ENCODE results near the gene HP. TPM values are rescaled to one million over a fixed set of nuclear protein-coding genes. Genes with fewer than 3 reads are reported as not detected.
"Not testable (repeated sequence)": the region's sequence is repeated elsewhere in the genome, so short reads cannot be mapped to it uniquely, and the experiment has no call there.

Gene HP
- total RNA-seq, 6 experiments from 2014 or later: 42,048 to 58,242 (median 47,923) TPM

DNA sequence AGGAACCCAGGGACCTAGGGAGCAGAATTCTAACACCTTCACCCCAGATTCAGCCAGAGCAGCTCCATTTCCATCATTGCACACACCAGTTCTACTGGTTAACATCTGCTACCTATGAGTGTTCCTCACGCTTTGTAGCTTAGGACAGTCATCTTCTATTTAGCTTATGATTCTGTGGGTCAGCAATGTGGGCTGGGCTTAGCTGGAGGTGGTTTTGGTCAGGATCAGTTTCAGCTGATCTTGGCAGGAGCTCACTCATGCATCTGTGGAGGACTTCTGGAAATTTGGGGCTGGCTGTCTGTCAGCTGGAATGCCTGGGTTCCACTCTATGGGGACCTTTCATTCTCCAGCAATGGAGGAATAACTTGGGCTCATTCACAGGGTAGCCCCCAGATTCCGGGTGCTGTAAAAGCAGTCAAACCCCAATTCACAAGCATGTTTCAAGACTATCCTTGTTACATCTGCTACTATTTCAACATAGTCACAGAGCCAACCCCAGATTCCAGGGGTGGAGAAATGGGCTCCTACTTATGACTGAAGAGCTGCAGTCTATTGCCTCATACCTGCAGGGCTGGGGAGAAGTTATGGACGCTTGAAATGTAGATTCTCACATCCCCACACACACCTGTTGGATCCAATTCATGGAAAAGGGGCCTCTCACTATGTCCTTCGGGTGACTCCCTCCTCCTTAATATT is 3.4 kb upstream of the HP start:
- peak; percentile 42 to 81 (median 69) for DNase-seq
- intact Hi-C loops (cut with DNase I): no loop called here
- Histone ChIP-seq H3K27ac (peak overlapping the region; percentile 71 to 92 (median 90)), H3K9me3 (no peaks in the 10 kb centered on the region), H3K4me1 (peaks cover 4 to 46% (median 18%) of the 10 kb centered on the region in 4 donors), H3K27me3 (no peaks in the 10 kb centered on the region), H3K4me3 (peak overlapping the region in 1 of 3 donors; percentile 8), H3K36me3 (peaks cover 0 to 11% (median 6%) of the 10 kb centered on the region in 4 donors)
- ATAC-seq: peak; percentile 64 to 83 (median 72)
- TF ChIP-seq, protein P1, sequence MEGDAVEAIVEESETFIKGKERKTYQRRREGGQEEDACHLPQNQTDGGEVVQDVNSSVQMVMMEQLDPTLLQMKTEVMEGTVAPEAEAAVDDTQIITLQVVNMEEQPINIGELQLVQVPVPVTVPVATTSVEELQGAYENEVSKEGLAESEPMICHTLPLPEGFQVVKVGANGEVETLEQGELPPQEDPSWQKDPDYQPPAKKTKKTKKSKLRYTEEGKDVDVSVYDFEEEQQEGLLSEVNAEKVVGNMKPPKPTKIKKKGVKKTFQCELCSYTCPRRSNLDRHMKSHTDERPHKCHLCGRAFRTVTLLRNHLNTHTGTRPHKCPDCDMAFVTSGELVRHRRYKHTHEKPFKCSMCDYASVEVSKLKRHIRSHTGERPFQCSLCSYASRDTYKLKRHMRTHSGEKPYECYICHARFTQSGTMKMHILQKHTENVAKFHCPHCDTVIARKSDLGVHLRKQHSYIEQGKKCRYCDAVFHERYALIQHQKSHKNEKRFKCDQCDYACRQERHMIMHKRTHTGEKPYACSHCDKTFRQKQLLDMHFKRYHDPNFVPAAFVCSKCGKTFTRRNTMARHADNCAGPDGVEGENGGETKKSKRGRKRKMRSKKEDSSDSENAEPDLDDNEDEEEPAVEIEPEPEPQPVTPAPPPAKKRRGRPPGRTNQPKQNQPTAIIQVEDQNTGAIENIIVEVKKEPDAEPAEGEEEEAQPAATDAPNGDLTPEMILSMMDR (IDR thresholded peaks at IDR 0.05): no peak
- TF ChIP-seq POLR2A (IDR thresholded peaks at IDR 0.05): peak; percentile 66
- WGBS (ENCODE audit: insufficient coverage, low coverage, low lambda C conversion rate, missing lambda C conversion rate): 22% methylated on average over 4 of the region's 4 CpGs

- peak overlapping the region; percentile 71 to 92 (median 90) for H3K27ac ChIP-seq
- peak overlapping the region in 1 of 3 donors; percentile 8 for H3K4me3 ChIP-seq
- ATAC-seq (peak; percentile 15 to 42 (median 34)), DNase-seq (no peak)
- H3K4me1 ChIP-seq: peaks cover 4 to 46% (median 17%) of the 10 kb centered on the region in 4 donors
- no peaks in the 10 kb centered on the region for H3K9me3 ChIP-seq
- H3K27me3 ChIP-seq: no peaks in the 10 kb centered on the region
- peaks cover 0 to 14% (median 8%) of the 10 kb centered on the region in 4 donors for H3K36me3 ChIP-seq
- TF ChIP-seq POLR2A (IDR thresholded peaks at IDR 0.05): no peak
- TF ChIP-seq, protein P1 (IDR thresholded peaks at IDR 0.05): no peak
- intact Hi-C loops (cut with DNase I): no loop called here
- 20% methylated on average over 2 of the region's 2 CpGs for WGBS (ENCODE audit: insufficient coverage, low coverage, low lambda C conversion rate, missing lambda C conversion rate)
Measured at GRCh38 chr16:72051818-72052217, 2.5 kb upstream of the HP start.

DNA sequence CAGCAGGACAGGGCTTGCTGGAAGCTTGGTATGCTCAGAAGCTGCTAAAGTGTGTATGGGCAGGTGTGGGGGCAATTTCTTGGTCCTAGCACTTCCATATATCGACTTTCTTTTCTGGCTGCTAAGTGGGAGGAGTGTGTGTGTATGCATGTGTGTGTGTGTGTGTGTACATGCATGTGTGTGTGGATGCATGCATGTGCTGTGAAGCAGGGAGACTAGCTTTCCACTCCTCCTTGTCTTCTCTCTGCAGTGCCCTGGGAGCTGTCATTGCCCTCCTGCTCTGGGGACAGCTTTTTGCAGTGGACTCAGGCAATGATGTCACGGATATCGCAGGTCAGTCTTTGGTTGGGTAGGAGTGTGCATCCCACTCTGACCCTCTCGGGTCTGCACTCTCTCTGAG is 1.6 kb downstream of the HP start:
- Histone ChIP-seq H3K27ac (peak overlapping the region; percentile 82 to 92 (median 90)), H3K4me3 (peak overlapping the region; percentile 43 to 63 (median 60)), H3K9me3 (no peaks in the 10 kb centered on the region), H3K27me3 (no peaks in the 10 kb centered on the region), H3K36me3 (peaks cover 0 to 30% (median 14%) of the 10 kb centered on the region in 4 donors), H3K4me1 (peaks cover 4 to 32% (median 13%) of the 10 kb centered on the region in 4 donors)
- 11% methylated on average over 2 of the region's 4 CpGs for WGBS (ENCODE audit: insufficient coverage, low coverage, low lambda C conversion rate, missing lambda C conversion rate)
- intact Hi-C loops (cut with DNase I): no loop called here
- TF ChIP-seq POLR2A (IDR thresholded peaks at IDR 0.05): no peak
- TF ChIP-seq, protein P1 (IDR thresholded peaks at IDR 0.05): no peak
- peak in 1 of 4 donors; percentile 1 for ATAC-seq
- no peak for DNase-seq

DNA sequence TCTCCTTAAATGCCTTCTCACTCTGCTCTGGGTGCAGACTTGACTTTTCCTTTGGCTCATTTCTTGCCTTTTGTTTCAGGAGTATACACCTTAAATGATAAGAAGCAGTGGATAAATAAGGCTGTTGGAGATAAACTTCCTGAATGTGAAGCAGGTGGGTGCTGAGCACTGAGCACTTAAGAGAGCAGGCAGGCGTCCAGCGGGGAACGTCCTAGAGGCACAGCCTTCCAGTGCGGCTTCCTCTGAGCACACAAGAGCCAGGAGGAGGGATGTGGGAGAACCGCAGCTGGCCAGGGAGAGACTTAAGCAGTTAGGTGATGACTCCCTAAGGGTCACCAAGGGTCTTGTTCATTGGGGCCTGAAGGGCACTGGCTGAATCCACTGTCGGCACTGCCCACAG is 3.0 kb downstream of the HP start:
- intact Hi-C loops (cut with DNase I); H3K9me3 ChIP-seq; H3K4me3 ChIP-seq; H3K27ac ChIP-seq; ATAC-seq; H3K27me3 ChIP-seq; DNase-seq: not testable (repeated sequence)
- WGBS (ENCODE audit: insufficient coverage, low coverage, low lambda C conversion rate, missing lambda C conversion rate): no CpG with 5 or more reads among the region's 6 CpGs
- H3K4me1 ChIP-seq: peaks cover 0 to 24% (median 12%) of the 10 kb centered on the region in 4 donors
- peaks cover 0 to 30% (median 14%) of the 10 kb centered on the region in 4 donors for H3K36me3 ChIP-seq

DNA sequence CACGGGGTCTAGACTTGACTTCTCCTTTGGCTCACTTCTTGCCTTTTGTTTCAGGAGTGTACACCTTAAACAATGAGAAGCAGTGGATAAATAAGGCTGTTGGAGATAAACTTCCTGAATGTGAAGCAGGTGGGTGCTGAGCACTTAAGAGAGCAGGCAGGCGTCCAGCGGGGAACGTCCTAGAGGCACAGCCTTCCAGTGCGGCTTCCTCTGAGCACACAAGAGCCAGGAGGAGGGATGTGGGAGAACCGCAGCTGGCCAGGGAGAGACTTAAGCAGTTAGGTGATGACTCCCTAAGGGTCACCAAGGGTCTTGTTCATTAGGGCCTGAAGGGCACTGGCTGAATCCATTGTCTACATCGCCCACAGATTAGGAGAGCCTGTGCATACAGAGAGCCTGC is 4.8 kb downstream of the HP start:
- Histone ChIP-seq H3K4me3 (peak overlapping the region in 1 of 3 donors; percentile 9), H3K4me1 (peaks cover 0 to 20% (median under 1%) of the 10 kb centered on the region in 4 donors), H3K36me3 (peaks cover 0 to 30% (median 14%) of the 10 kb centered on the region in 4 donors), H3K27ac (peak overlapping the region in 1 of 3 donors; percentile 47)
- H3K27me3 ChIP-seq; DNase-seq; H3K9me3 ChIP-seq; intact Hi-C loops (cut with DNase I): not testable (repeated sequence)
- 38% methylated on average over 5 of the region's 7 CpGs for WGBS (ENCODE audit: insufficient coverage, low coverage, low lambda C conversion rate, missing lambda C conversion rate)
- peak in 1 of 4 donors; percentile 0 for ATAC-seq

All from right lobe of liver (tissue), 6 donors.